NCI-H2227 (cell line): ENCODE measurements around the gene KCTD15.
A peak's percentile ranks its signal among the peaks of the same experiment; 100 is the strongest.

ENCODE experiments used
- DNase-seq: peaks from one replicate; lab custom pipeline; 2025; ENCODE audit not compliant: unreplicated experiment; lab: John Stamatoyannopoulos, UW

KCTD15 gene

DNA sequence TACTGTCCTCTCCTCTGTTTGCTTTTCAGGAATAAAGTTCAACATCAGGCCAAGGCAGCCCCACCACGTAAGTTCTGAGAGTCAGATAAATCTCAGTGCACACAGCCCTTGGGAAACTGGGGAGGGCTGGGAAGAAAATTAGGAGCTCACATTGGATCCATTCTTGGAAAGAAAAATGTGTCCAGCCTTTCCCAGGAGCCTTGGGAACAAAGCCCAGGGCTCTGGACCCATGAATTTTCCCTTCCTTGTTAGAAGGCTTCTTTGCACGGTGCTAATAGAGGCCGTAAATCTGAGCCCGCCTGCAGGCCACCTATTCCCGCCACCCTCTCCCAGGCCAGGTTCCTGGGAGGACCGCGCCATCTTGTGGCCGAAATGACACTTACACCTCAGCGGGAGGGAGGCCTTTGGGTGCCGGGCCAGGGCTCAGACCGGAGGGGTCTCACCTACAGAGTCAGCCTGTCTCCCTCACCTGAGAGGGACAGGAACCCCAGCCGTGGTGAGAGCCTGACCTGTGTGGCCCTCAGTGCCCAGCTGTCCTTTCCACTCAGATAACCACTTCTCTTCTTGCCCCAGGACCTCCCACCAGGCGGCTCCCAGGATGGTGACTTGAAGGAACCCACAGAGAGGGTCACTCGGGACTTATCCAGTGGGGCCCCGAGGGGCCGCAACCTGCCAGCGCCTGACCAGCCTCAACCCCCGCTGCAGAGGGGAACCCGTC is 25.1 kb upstream of the KCTD15 start:
- DNase-seq: peak; percentile 98

DNA sequence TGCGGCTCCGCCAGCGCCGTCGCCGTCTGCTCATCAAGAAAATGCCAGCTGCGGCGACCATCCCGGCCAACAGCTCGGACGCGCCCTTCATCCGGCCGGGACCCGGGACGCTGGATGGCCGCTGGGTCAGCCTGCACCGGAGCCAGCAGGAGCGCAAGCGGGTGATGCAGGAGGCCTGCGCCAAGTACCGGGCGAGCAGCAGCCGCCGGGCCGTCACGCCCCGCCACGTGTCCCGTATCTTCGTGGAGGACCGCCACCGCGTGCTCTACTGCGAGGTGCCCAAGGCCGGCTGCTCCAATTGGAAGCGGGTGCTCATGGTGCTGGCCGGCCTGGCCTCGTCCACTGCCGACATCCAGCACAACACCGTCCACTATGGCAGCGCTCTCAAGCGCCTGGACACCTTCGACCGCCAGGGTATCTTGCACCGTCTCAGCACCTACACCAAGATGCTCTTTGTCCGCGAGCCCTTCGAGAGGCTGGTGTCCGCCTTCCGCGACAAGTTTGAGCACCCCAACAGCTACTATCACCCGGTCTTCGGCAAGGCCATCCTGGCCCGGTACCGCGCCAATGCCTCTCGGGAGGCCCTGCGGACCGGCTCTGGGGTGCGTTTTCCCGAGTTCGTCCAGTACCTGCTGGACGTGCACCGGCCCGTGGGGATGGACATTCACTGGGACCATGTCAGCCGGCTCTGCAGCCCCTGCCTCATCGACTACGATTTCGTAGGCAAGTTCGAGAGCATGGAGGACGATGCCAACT is 24.4 kb upstream of the KCTD15 start:
- DNase-seq: no peak

DNA sequence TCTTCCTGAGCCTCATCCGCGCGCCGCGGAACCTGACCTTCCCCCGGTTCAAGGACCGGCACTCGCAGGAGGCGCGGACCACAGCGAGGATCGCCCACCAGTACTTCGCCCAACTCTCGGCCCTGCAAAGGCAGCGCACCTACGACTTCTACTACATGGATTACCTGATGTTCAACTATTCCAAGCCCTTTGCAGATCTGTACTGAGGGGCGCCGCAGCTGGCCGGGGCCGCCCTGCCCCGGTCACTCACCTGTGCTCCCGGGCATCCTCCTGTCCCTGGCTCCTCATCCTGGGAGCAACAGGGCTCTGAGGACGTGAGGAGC is 23.9 kb upstream of the KCTD15 start:
- no peak for DNase-seq

DNA sequence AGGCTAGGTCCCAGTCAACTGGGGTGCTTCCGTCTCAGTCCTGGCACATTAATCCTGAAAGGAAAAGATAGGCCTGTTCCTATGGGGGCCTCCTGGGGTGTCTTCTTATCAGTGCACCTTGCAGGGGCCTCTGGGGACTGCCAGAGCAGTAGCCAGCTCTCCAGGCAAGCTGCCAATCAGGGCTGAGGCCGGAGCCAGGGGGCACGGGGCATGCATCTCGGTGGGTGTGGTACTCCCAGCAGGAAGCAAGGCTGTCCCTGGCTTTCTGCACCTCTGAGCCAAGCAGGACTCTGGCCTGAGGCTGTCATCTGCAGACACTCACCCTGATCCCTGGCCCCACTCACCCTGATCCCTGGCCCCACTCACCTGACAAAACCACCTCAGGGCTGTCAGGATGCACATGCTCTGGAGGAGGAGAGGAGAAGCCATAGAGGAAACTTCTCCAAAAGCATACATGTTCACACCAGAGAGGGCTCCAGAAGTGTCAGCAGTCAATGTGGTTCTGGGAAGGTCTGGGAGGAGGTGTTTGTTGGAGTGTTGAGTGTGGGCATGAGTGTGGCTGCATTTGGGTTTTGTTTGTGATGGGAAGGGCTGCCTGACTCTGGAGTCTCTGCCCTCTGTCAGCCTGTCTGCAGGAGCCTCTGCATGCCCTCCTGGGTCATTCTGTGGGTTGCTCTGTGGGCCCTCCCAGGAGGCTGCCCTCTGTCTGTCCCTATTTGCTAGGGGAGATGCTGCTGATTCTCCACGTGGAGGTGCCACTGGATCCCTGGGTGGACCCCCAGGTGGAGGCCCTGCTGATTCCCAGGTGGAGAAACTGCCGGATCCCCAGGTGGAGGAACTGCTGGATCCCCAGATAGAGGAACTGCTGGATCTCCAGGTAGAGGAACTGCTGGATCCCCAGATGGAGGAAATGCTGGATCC is 22.7 kb upstream of the KCTD15 start:
- no peak for DNase-seq

DNA sequence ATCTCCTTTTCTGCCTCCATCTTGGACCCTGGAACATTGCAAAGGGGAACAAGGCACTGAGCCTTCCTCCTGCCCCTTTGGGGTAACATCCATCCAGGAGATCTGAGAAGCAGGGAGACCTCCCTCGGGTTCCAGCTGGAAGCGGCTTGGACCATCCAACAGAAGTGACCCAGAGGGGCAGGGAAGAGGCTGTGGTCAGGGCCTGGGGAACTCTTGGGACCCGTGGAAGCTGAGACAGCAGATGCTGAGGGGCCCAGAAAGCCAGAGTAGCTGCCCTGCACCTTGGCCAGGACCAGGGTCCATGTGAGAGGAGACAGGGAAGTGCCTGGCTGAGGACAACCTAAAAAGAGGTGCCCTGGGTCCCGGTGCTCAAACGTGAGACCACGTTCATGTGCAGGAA is 21.9 kb upstream of the KCTD15 start:
- no peak for DNase-seq

DNA sequence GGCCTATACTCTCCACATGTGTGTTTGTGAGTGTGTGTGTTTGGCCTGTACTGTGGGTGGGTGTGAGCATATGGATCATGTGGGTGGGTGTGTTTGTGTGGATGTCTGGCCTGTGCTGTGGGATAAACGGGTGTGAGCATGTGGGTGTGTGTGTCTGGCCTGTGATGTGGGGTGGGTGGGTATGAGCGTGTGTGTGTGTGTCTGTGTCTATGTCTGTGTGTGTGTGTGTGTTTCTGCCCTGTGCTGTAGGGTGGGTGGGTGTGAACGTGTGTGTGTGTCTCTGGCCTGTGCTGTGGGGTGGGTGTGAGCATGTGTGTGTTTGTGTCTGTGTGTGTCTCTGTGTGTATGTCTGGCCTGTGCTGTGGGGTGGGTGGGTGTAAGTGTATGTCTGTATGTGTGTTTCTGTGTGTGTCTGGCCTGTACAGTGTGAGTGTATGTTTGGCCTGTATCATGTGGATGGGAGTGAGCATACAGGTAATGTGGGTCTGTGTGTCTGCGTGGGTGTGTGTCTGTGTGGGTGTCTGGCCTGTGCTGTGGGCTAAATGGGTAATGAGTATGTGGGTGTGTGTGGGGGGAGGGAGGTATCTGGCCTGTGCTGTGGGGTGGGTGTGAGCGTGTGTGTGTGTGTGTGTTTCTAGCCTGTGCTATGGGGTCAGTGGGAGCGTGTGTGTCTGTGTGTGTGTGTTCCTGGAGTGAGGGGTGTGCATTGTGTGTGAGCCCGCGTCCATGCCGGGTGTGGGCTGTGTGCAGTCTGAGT is 20.8 kb upstream of the KCTD15 start:
- no peak for DNase-seq

DNA sequence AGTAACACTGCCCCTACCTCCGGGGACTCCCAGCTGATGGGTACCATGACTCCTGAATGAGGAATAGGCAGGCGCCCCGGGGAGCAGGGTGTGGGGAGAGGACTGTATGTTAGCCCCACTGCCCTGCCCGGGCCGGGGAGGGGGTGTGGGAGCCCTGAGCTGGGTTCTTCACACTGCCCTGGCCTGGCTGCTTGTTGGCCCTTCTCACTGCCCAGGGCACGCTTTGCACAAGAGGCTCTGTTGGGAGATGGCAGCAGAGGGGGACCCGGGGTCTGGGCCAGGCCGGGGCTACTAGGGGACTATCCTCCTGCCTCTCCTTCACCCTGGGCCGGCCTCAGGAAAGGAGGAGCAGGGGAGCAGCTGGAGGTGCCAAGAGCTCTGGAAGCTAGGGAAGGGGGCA is 19.3 kb upstream of the KCTD15 start:
- DNase-seq: no peak

DNA sequence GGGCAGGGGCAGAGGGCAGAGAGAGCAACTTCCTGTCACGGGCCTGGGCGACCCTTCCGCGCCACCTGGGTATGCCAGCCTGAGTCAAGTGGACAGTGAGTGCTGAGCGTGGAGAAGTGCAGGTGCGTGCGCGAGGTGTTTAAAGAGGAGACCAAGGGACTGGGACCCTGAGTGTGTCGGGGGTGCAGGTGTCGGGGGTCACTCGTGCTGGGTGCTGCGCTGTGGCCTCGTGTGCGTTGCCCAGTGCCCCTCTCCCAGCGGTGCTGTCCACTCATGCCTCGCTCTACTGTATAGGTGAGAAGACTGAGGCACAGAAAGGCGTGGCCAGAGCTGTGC is 18.9 kb upstream of the KCTD15 start:
- DNase-seq: no peak

DNA sequence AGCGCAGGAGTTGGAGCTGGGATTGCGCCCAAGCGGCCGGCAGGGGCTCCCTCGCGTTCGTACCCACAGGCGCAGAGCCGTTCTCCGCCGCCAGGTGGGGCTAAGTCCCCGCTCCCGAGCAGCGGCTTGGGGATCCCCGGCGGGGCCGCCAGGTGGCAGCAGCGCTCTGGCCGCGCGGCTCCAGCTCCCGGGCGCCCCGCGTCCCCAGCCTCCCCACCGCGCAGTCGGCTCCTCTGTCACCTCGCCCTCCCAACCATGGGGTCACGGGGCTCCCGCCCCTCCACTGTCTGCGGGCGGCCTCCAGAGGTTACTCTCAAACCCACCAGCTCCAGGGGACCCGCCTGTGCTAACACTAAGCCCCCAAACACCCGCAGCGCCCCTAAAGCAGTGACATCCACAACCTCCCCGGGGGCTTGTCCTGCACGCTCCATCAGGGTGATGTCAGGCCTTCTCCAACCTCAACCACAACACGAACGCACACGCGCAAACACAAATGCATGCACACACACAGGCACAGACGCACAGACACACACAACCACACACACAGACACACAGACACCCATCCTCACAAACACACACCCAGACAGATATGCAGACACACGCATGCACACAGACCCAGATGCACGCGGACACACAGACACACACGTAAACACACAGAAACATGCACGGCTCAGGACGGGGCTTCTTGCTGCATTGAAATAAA is 18.4 kb upstream of the KCTD15 start:
- peak; percentile 99 for DNase-seq

DNA sequence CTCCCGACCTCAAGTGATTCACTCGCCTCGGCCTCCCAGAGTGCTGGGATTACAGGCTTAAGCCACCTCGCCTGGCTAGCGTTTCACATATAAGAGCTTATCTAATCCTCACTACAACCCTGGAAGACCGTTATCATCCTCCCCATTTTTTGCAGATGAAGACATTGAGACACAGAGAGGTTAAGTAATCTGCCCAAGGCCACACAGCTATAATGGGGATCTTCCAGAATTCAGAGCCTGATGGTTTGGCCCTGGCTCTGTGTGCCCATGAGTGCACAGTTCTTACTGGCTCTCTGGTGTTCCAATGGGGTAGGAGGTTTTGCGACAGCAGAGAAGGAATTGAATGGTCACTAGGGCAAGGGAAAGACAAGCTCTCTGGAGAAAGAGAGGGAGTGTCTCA is 16.8 kb upstream of the KCTD15 start:
- no peak for DNase-seq

DNA sequence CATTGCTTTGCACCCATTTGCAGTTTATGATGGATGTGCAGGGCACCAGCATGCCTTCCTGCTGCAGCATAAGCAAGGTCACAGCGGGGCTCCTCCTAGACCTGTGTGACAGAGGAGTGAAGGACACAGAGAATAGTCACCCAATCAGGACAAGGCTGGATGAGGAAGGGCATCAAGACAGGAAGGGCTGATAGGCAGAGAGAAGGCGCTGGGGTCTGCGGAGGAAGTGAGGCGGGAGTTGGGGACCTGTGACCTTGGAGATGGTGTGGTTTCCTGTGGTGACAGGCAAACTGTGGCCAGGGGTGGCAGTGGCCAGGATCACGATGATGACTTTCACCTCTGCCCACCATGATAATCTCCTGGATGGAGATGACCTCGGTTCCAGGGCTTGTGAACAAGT is 16.4 kb upstream of the KCTD15 start:
- no peak for DNase-seq

DNA sequence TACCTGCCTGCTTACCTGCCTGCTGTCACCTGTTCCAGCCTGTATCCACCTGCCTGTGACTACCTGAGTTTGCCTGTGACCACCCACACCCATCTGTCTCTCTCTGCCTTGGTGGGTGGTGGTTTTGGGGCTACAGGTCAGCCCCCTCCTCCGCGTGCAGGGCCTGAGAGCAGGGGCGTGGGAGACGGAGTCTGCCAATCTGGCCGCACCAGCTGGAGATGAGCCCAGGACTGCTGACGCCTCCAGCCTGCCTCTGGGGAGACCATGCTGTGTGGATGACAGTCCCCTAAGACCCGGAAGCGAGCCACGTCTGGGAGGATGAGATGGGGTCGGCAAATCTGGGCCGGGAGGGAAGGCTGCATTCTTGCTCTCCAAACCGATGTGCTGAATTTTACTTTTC is 15.9 kb upstream of the KCTD15 start:
- DNase-seq: no peak

DNA sequence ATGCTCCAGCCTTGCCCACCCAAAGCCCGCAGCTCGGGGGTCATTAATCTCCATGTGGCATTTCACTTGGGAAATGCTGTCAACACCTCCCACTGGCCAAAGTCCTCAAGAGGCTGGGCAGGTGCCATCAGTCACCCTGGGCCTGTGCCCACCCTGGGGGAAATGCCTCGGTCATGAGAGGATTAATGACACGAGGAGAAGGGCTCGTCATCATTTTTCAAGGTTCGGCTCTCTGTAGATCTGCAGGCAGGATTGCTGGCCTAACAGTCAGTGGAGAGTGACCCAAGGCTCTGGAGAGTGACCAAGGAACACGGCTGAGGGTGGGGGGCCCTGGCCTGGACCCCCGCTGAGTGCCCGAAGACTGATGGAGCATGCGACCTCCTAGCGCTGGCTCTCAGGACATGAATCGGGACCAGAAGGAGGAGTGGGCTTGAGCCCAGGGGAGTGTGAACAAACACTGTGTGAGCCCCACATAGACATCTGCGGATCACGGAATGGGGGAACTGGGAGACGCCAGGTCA is 15.2 kb upstream of the KCTD15 start:
- DNase-seq: no peak

DNA sequence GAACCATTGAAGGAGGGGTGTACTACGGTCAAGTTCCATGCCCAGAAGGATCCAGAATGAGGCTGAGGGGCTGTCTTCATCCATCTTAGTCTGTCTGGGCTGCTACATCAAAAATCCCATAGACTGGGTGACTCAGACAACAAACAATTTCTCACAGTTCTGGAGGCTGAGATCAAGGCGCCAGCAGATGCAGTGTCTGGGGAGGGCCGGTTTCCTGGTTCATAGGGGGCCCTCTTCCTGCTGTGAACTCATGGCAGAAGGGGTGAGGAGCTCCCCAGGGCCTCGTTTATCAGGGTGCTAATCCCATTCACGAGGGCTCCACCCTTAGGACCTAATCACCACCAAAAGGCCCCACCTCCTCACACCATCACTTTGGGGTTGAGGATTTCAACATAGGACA is 14.7 kb upstream of the KCTD15 start:
- DNase-seq: no peak

DNA sequence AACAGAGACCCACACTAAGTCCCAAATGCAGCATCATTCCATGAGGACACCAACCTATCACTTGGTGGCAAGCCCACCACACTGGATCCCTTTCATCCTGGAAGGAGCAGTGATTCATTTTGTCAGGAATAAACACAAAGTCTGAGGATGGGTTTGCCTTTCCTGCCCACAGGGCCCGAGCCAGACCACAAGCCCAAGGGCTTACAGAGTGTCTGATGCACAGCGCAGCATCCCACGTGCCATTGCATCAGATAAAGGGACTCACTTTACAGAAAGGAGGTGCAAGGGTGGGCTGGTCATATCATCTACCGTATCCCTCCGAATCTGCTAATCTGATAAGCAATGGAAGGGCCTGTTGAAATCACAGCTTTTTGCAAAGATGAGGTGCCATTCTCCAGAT is 12.2 kb upstream of the KCTD15 start:
- no peak for DNase-seq

DNA sequence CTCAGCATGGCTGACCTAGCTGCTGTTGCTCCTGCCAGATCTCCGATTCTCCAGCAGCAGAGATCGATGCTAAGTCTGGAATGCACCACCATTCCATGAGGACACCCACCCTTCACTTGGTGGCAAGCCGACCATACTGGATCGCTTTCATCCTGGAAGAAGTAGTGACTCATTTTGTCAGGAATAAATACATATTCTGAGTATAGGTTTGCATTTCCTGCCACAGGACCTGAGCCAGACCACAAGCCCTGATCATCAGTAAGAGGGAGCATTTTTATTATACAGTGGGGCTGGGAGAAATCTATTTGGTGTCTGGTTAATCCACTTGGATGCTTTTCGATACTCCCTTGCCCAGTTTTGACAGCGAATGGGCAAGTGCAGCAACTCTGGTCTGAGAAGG is 10.9 kb upstream of the KCTD15 start:
- no peak for DNase-seq

DNA sequence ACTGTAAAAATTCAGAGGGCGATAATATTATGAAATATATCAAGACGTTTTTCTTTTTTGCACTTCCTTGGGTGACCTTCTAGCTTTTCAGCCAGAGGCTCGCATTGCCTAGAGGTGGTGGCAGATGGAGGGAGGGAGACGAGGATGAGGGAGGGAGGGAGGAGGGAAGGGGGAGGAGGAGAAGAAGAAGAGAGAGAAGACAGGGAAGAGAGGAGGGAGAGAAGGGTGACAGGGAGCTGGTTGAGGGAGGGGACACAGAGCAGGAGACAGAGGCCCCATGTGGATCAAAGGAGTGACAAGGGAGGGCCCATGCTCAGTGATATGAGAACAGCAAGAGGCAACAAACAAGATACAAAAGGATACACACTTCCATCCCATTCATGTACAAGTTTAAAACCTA is 8.0 kb upstream of the KCTD15 start:
- no peak for DNase-seq

DNA sequence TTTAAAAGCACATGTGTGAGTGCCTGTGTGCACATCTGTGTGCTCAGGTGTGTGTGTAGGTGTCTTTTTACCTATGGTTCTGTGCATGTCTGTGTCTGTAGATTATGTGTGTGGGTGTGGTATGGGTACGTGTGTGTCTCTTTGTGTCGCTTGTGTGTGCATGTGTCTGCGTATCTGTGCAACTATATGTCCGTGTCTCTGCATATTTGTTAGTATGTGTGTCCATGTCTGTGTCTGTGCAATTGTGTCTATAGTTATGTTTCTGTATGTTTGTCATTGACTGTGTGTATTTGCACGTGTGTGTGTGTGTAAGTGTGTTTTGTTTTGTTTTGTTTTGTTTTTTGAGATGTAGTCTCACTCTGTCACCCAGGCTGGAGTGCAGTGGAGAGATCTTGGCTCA is 7.3 kb upstream of the KCTD15 start:
- no peak for DNase-seq

DNA sequence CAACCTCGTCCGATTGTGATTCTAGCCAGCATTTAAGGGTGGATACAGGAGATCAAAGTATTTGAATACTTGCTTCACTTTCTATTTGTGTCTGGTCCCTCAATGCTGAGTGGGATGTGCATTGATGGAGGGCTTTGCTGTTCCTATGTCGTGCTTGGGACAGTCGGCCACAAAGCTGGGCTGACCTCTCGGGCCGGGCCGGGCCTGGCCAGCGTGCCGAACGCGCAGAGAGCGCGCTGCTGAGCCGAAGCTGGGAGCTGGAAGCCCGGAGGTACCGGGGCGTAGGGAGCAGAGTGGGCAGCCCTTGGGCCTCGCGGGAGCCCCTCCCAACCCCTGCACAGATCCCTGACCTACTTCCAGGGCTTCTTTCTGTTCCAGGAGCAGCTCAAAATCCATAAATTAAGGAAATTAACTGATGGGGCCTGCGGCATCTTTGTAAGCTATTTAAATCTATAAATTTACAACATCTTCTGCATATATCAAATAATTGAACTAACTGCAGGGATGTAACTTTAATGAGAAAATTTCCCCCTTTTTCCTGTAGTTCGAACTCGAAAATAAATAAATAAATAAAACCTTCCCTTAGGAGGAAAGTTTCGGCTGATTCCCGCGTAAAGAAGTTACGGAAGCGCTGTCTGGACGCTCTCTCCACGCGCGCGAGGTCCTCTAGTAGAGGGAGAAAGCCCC is 1.8 kb upstream of the KCTD15 start:
- DNase-seq: peak; percentile 80
